Measurements from ENCODE around the gene PLXDC2. TPM values are rescaled to one million over a fixed set of nuclear protein-coding genes. Genes with fewer than 3 reads are reported as not detected.
"Not testable (repeated sequence)": the region's sequence is repeated elsewhere in the genome, so short reads cannot be mapped to it uniquely, and the experiment has no call there.

The PLXDC2 gene
- total RNA-seq, 1 donor from 2014 or later, result 94.1 TPM

DNA sequence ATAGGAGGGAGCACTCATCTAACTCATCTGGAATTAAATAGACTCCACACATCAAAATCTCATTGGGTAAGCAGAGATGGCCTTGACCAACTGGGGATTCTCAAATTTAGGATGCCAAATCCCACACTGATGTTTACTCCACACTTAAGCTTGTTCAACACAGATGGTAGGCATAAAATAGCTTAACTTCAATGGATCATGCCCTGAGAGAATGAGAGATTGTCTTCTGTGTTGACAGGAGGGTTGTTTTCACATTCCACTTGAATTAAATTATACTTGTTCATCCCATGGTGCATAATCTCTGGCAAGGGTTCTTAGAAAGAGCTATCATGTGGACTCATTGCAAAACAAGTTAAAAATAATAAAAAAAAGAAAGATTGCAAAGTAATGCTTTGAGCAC, 391.4 kb downstream of the PLXDC2 start:
- intact Hi-C loops (cut with DNase I), result no loop called here
- H3K27ac ChIP-seq, result no peak overlapping the region

DNA sequence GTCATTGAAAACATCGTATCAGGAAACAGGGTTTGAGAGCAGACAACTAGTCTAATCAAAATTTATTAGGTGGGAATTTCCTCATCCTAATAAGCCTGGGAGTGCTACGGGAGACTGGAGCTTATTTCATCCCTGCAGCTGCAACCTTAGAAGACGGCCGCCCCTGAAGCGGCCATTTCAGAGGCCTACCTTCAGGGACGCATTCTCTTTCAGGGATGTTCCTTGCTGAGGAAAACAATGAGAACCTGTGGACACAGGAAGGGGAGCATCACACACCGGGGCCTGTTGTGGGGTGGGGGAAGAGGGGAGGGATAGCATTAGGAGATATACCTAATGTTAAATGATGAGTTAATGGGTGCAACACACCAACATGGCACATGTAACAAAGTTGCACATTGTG, 392.9 kb downstream of the PLXDC2 start:
- H3K4me1 ChIP-seq; H3K9me3 ChIP-seq; H3K4me3 ChIP-seq; intact Hi-C loops (cut with DNase I); DNase-seq (ENCODE audit: low spot score in 2 of 2); H3K36me3 ChIP-seq; H3K27me3 ChIP-seq; H3K27ac ChIP-seq: not testable (repeated sequence)

More for the DNA sequence above, 391.4 kb downstream of the PLXDC2 start:
- DNase-seq (ENCODE audit: low spot score in 2 of 2), result no peak
- Histone ChIP-seq H3K4me1 (no peaks in the 10 kb centered on the region), H3K9me3 (no peaks in the 10 kb centered on the region), H3K27me3 (no peaks in the 10 kb centered on the region), H3K4me3 (no peak overlapping the region), H3K36me3 (no peaks in the 10 kb centered on the region)
- TF ChIP-seq, protein P1, sequence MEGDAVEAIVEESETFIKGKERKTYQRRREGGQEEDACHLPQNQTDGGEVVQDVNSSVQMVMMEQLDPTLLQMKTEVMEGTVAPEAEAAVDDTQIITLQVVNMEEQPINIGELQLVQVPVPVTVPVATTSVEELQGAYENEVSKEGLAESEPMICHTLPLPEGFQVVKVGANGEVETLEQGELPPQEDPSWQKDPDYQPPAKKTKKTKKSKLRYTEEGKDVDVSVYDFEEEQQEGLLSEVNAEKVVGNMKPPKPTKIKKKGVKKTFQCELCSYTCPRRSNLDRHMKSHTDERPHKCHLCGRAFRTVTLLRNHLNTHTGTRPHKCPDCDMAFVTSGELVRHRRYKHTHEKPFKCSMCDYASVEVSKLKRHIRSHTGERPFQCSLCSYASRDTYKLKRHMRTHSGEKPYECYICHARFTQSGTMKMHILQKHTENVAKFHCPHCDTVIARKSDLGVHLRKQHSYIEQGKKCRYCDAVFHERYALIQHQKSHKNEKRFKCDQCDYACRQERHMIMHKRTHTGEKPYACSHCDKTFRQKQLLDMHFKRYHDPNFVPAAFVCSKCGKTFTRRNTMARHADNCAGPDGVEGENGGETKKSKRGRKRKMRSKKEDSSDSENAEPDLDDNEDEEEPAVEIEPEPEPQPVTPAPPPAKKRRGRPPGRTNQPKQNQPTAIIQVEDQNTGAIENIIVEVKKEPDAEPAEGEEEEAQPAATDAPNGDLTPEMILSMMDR (IDR thresholded peaks at IDR 0.05), result no peak

- no peak overlapping the region for H3K27ac ChIP-seq
- H3K4me1 ChIP-seq, result peaks cover 0 to 11% of the 10 kb centered on the region in 2 donors
- H3K9me3 ChIP-seq, result no peaks in the 10 kb centered on the region
- TF ChIP-seq, protein P1 (IDR thresholded peaks at IDR 0.05), result no peak
- H3K27me3 ChIP-seq, result no peaks in the 10 kb centered on the region
- DNase-seq (ENCODE audit: low spot score in 2 of 2), result no peak
- intact Hi-C loops (cut with DNase I), result no loop called here
- H3K4me3 ChIP-seq, result no peak overlapping the region
- peaks cover 2 to 4% of the 10 kb centered on the region in 2 donors for H3K36me3 ChIP-seq
Observed at GRCh38 chr10:20215547-20216152, 399.4 kb downstream of the PLXDC2 start.

DNA sequence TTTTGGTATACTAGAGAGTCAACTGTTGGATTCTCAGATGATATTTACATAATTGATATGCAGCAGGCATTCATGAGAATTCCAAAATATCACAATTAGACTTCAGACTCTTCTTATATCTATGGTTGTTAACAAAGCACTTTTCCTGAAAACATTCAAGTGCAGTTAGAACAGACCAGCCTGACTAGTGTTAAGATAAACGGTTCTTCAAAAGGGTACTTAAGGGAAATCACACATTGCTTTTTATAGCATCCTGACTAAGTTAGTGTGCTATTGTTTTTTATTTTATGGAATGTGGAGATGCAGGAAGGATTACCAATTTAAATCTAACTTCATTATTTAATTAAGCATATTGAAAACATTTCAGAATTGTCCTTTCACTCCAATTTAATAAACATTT, 405.1 kb downstream of the PLXDC2 start:
- no peak overlapping the region for H3K27ac ChIP-seq
- DNase-seq (ENCODE audit: low spot score in 2 of 2), result no peak
- no peak overlapping the region for H3K4me3 ChIP-seq
- no peaks in the 10 kb centered on the region for H3K9me3 ChIP-seq
- H3K4me1 ChIP-seq, result peaks cover 0 to 11% of the 10 kb centered on the region in 2 donors
- intact Hi-C loops (cut with DNase I), result no loop called here
- no peaks in the 10 kb centered on the region for H3K27me3 ChIP-seq
- H3K36me3 ChIP-seq, result peaks cover 2 to 4% of the 10 kb centered on the region in 2 donors
- TF ChIP-seq, protein P1 (IDR thresholded peaks at IDR 0.05), result no peak

- intact Hi-C loops (cut with DNase I), result no loop called here
- TF ChIP-seq, protein P1 (IDR thresholded peaks at IDR 0.05), result no peak
- Histone ChIP-seq H3K36me3 (no peaks in the 10 kb centered on the region), H3K9me3 (no peaks in the 10 kb centered on the region), H3K4me3 (no peak overlapping the region), H3K27ac (no peak overlapping the region), H3K27me3 (no peaks in the 10 kb centered on the region), H3K4me1 (no peaks in the 10 kb centered on the region)
- no peak for DNase-seq (ENCODE audit: low spot score in 2 of 2)
Observed at GRCh38 chr10:20228729-20229128, 412.5 kb downstream of the PLXDC2 start.

DNA sequence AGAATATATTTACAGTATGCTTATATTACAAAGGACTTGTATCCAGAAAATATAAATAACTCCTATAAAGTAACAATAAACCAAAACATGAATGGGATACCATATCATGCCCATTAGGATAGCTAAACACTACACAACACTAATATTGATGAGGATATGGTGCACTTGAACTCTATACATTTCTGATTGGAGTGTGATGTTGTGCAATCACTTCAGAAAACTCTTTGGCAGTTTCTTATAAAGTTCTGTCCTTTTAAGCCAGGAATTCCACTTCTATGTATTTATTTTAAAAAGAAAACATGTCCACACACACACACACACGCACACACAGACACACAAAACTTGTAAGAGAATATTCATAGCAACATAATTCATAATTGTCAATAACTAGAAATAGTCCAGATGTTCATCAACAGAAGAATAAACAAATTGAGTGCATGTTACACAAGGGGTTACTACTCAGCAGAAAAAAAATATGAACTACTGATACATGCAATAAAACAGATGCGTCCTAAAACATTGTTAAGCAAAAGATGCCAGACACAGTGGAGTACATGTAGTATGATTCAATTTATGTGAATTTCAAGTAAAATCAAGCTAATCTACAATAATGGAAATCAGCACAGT, 416.0 kb downstream of the PLXDC2 start:
- Histone ChIP-seq H3K27me3 (no peaks in the 10 kb centered on the region), H3K27ac (no peak overlapping the region), H3K4me3 (no peak overlapping the region), H3K9me3 (no peaks in the 10 kb centered on the region), H3K36me3 (no peaks in the 10 kb centered on the region), H3K4me1 (no peaks in the 10 kb centered on the region)
- no peak for DNase-seq (ENCODE audit: low spot score in 2 of 2)
- intact Hi-C loops (cut with DNase I), result no loop called here
- TF ChIP-seq, protein P1 (IDR thresholded peaks at IDR 0.05), result no peak
